ENCODE data around the gene DAAM1. TPM values are rescaled to one million over a fixed set of nuclear protein-coding genes. Genes with fewer than 3 reads are reported as not detected.

The DAAM1 gene
- total RNA-seq, 1 donor, result 5.1 TPM

DNA sequence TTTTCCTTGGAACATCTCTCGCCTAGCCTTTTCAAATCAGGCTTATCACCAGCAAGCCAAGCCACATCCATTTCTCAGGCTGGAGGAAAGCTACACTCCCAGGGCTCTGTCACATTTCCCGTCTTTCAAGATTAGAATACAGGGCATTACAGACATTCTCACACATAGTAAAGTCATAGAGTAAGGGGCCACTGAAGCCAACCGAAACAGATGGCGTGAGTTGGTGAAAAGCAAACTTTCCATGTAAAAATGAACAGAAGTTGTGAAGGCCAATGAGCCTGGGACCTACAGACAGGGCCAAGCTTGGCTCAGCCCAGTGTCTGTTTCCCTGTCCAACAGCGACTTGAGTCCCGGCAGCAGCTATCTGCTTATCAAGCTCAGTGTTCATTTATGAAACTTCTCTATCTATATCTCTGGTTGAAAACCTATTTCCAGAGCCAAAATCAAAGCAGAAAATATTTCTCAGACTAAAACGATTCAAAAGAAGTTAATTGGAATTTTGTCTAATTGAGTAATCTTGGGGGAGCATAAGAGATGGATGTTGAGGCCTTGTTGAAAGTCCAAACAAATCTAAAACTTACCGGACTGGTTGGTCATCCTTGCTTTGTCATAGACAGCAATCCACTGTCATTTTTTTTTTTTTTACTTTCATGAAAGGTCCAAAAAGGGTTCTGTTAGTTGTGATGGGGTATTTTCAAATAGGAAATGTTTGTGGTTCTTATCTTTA lies 105.6 kb downstream of the DAAM1 start:
- Histone ChIP-seq H3K4me3 (ENCODE audit: low read length) (no peak overlapping the region), H3K4me1 (ENCODE audit: insufficient read depth, low read length) (no peaks in the 10 kb centered on the region), H3K27me3 (ENCODE audit: insufficient read depth, low read length) (no peaks in the 10 kb centered on the region), H3K9me3 (ENCODE audit: low read depth, low read length) (no peaks in the 10 kb centered on the region)

DNA sequence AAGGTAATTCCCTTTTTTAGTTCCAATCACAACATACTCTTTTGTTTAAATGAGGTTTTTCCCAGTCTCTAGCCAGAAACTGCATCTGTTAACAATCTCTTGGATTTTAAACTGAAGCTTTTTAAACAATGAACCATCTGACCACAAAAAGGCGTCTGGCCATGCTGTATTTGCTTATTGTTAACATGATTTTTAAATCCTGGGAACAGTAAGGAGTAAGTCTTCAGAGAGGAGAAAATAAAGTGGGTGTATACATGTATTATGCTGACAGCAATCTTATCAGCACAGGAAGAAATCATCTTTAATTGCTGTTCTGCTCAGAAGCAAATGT lies 106.2 kb downstream of the DAAM1 start:
- Histone ChIP-seq H3K4me1 (ENCODE audit: insufficient read depth, low read length) (no peaks in the 10 kb centered on the region), H3K27me3 (ENCODE audit: insufficient read depth, low read length) (no peaks in the 10 kb centered on the region), H3K9me3 (ENCODE audit: low read depth, low read length) (no peaks in the 10 kb centered on the region), H3K4me3 (ENCODE audit: low read length) (no peak overlapping the region)

DNA sequence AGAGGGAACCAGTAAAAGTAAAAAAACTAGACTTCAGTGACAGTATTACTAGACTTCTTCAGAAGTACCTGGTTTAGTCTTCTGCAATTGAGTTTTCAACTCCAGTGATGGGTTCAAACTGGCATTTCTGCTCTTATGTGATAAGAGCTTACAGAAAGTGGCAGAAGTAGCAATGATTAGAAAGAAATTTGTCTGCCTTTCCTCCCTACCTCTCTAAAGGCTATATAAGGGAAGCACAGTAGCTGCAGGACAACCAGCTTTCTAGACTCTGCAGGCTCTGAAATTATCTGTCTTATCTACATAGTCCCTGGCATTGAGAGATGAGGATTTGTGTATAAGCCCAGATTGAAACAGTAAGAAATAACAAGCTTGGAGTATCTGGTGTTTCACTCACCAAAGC lies 107.5 kb downstream of the DAAM1 start:
- Histone ChIP-seq H3K4me3 (ENCODE audit: low read length) (no peak overlapping the region), H3K27me3 (ENCODE audit: insufficient read depth, low read length) (no peaks in the 10 kb centered on the region), H3K4me1 (ENCODE audit: insufficient read depth, low read length) (no peaks in the 10 kb centered on the region), H3K9me3 (ENCODE audit: low read depth, low read length) (no peaks in the 10 kb centered on the region)

DNA sequence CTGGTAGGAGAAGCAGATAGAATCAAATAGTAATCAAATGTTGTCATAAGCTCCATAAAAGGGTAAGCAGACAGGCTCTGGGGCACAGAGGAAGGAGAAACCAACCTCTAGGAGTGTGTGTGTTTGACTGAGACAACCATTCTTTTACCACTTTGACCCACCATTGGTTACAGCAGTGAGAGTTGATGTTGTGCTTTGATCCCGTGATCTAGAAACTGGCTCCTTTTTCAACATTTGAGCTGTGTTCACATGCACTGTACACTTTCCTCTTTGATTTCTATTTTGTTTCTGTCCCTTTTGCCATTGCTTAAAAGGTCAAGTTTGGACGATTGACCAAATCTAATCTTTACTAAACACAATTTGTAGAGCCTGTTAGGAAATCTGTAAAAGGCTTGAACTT lies 108.0 kb downstream of the DAAM1 start:
- Histone ChIP-seq H3K27me3 (ENCODE audit: insufficient read depth, low read length) (no peaks in the 10 kb centered on the region), H3K9me3 (ENCODE audit: low read depth, low read length) (no peaks in the 10 kb centered on the region), H3K4me3 (ENCODE audit: low read length) (no peak overlapping the region), H3K4me1 (ENCODE audit: insufficient read depth, low read length) (peaks cover 3% of the 10 kb centered on the region)

DNA sequence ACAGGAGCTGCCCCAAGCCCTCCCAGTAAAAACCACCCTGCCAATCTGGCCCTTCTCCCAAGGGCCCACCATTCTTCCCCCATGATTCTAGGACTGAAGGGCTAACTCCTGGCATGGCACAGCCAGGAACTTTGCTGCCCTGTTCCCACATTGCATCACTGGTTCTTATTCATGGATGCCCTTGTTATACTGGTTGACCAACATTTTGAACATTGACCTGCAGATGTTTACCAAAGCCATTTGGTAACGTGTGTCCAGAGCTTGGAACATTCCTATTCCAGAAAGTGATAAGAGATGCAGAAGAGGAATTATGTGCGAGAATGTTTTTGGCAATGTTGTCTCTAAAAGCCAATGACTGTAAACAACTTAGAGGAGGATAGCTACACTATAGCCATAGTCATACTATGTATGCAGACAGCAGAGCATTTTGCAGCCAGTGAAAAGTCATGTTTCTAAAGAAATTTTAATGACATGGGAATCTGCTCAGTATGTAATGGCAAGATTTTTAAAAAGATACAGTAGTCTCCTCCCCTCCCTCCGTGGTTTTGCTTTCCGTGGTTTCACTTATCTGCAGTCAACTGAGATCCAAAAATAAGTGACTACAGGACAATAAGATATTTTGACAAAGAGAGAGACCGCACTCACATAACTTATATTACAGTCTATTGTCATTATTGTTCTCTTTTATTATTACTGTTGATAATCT lies 108.8 kb downstream of the DAAM1 start:
- H3K9me3 ChIP-seq (ENCODE audit: low read depth, low read length), result no peaks in the 10 kb centered on the region
- H3K4me3 ChIP-seq (ENCODE audit: low read length), result no peak overlapping the region
- H3K27me3 ChIP-seq (ENCODE audit: insufficient read depth, low read length), result no peaks in the 10 kb centered on the region
- peaks cover 4% of the 10 kb centered on the region for H3K4me1 ChIP-seq (ENCODE audit: insufficient read depth, low read length)

GRCh38 chr14:59299731-59300130 lies 111.3 kb downstream of the DAAM1 start:
- Histone ChIP-seq H3K27me3 (ENCODE audit: insufficient read depth, low read length) (no peaks in the 10 kb centered on the region), H3K4me3 (ENCODE audit: low read length) (no peak overlapping the region), H3K9me3 (ENCODE audit: low read depth, low read length) (no peaks in the 10 kb centered on the region), H3K4me1 (ENCODE audit: insufficient read depth, low read length) (peaks cover 4% of the 10 kb centered on the region)

DNA sequence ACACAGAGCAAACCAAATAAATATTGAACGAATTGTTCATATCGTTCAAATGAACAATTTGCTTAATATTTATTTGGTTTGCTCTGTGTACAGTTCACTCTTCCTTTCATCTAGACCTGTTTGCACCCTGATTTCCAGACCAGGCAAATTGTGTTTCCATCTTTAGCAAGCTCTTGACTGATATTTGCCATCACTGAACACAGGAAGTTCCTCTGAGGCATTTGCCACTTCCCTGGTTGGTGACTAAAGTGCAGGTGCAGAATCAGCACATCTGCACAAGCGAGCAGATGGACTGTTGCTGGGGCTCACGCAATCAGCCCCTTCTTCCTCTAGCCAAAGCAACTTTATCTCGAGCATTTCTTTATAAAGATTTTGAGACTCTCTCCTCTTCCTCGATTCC lies 112.9 kb downstream of the DAAM1 start:
- Histone ChIP-seq H3K9me3 (ENCODE audit: low read depth, low read length) (no peaks in the 10 kb centered on the region), H3K4me1 (ENCODE audit: insufficient read depth, low read length) (peaks cover 4% of the 10 kb centered on the region), H3K27me3 (ENCODE audit: insufficient read depth, low read length) (no peaks in the 10 kb centered on the region), H3K4me3 (ENCODE audit: low read length) (no peak overlapping the region)

DNA sequence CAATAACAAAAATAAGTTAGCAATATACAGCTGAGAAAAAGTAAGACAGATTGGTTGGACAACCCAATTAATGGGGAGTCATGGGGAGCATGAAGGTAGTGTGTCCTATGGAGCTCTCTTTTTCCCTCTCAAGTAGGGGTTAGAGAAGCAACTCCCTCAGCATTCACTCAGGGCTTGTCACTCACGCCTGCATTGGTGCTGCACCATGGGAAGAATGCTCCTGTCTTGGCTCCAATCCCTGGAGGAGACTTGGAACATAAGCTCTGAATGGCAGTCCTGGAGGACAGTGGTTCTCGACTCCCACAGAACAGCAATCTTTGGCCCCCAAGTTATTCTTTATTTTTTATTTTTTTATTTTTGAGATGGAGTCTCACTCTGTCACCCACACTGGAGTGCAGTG lies 113.8 kb downstream of the DAAM1 start:
- H3K4me3 ChIP-seq (ENCODE audit: low read length), result no peak overlapping the region
- H3K27me3 ChIP-seq (ENCODE audit: insufficient read depth, low read length), result no peaks in the 10 kb centered on the region
- H3K4me1 ChIP-seq (ENCODE audit: insufficient read depth, low read length), result peaks cover 4% of the 10 kb centered on the region
- H3K9me3 ChIP-seq (ENCODE audit: low read depth, low read length), result no peaks in the 10 kb centered on the region

- Histone ChIP-seq H3K4me1 (ENCODE audit: insufficient read depth, low read length) (peaks cover 4% of the 10 kb centered on the region), H3K4me3 (ENCODE audit: low read length) (no peak overlapping the region), H3K27me3 (ENCODE audit: insufficient read depth, low read length) (no peaks in the 10 kb centered on the region), H3K9me3 (ENCODE audit: low read depth, low read length) (no peaks in the 10 kb centered on the region)
Observed at GRCh38 chr14:59303216-59303615, 114.7 kb downstream of the DAAM1 start.

GRCh38 chr14:59305231-59305630 lies 116.8 kb downstream of the DAAM1 start:
- peaks cover 4% of the 10 kb centered on the region for H3K4me1 ChIP-seq (ENCODE audit: insufficient read depth, low read length)
- no peak overlapping the region for H3K4me3 ChIP-seq (ENCODE audit: low read length)
- H3K9me3 ChIP-seq (ENCODE audit: low read depth, low read length), result no peaks in the 10 kb centered on the region
- no peaks in the 10 kb centered on the region for H3K27me3 ChIP-seq (ENCODE audit: insufficient read depth, low read length)

DNA sequence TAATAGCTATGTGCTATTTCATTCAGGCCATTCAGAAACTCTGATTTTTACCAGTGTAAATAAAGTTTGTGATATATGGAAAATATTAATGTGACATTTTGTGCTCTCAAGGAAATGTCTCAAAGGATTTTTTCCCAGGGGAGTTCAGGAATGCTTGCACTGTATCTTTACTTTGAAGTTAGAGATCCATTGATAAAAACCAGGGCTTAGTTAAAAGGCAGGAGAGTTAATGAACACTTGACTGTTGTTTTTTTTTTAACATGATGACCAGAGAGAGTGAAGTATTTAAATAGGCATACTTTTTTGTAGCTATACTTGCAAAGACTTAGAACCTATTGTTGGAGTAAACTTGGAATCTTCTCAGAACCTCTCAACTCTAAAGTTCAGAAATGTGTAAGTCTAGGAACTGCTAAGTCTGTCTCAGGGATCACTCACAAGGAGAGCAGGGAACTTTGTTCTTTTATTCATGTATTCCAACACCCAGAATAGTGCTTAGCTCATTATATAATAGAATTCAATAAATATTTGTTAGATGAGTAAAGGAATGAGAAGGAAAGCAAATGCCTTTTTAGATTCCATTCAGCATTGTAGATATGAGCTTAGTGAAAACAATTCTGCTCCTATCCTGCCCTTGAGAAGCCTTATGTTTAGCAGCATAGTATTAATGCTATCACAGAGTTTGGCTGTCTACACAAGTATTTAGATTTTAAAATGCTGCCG lies 117.5 kb downstream of the DAAM1 start:
- H3K27me3 ChIP-seq (ENCODE audit: insufficient read depth, low read length), result no peaks in the 10 kb centered on the region
- H3K4me3 ChIP-seq (ENCODE audit: low read length), result no peak overlapping the region
- no peaks in the 10 kb centered on the region for H3K9me3 ChIP-seq (ENCODE audit: low read depth, low read length)
- H3K4me1 ChIP-seq (ENCODE audit: insufficient read depth, low read length), result peaks cover 4% of the 10 kb centered on the region

DNA sequence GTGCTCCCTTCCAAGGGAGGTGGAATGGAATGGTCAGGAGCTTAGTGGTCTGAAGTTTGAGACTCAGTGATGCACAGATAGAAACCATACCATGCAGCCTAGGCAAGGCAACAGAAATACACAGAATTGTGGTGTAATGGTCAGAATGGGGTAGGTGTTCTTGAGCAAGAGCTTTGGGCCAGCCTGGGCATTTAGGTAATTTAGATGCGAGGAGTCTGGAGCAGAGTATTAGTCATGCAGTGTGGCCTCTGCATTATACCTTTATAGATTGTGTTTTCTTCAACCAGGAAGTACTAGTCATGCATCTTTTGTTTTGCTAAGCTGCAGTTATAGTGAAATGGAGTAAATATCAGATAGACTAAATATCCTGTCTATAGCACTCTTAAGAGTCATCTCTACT lies 118.3 kb downstream of the DAAM1 start:
- H3K9me3 ChIP-seq (ENCODE audit: low read depth, low read length), result no peaks in the 10 kb centered on the region
- no peak overlapping the region for H3K4me3 ChIP-seq (ENCODE audit: low read length)
- H3K4me1 ChIP-seq (ENCODE audit: insufficient read depth, low read length), result no peaks in the 10 kb centered on the region
- no peaks in the 10 kb centered on the region for H3K27me3 ChIP-seq (ENCODE audit: insufficient read depth, low read length)

GRCh38 chr14:59308086-59308485 lies 119.6 kb downstream of the DAAM1 start:
- Histone ChIP-seq H3K4me1 (ENCODE audit: insufficient read depth, low read length) (no peaks in the 10 kb centered on the region), H3K4me3 (ENCODE audit: low read length) (no peak overlapping the region), H3K9me3 (ENCODE audit: low read depth, low read length) (no peaks in the 10 kb centered on the region), H3K27me3 (ENCODE audit: insufficient read depth, low read length) (no peaks in the 10 kb centered on the region)

GRCh38 chr14:59308673-59309072 lies 120.2 kb downstream of the DAAM1 start:
- H3K9me3 ChIP-seq (ENCODE audit: low read depth, low read length), result no peaks in the 10 kb centered on the region
- no peaks in the 10 kb centered on the region for H3K4me1 ChIP-seq (ENCODE audit: insufficient read depth, low read length)
- no peak overlapping the region for H3K4me3 ChIP-seq (ENCODE audit: low read length)
- H3K27me3 ChIP-seq (ENCODE audit: insufficient read depth, low read length), result no peaks in the 10 kb centered on the region

GRCh38 chr14:59309291-59309900 lies 120.9 kb downstream of the DAAM1 start:
- Histone ChIP-seq H3K4me1 (ENCODE audit: insufficient read depth, low read length) (no peaks in the 10 kb centered on the region), H3K27me3 (ENCODE audit: insufficient read depth, low read length) (no peaks in the 10 kb centered on the region), H3K4me3 (ENCODE audit: low read length) (no peak overlapping the region), H3K9me3 (ENCODE audit: low read depth, low read length) (no peaks in the 10 kb centered on the region)

Data from mononuclear cell (primary cell).